ENCODE data around the gene GNAT3.

GNAT3 gene

DNA sequence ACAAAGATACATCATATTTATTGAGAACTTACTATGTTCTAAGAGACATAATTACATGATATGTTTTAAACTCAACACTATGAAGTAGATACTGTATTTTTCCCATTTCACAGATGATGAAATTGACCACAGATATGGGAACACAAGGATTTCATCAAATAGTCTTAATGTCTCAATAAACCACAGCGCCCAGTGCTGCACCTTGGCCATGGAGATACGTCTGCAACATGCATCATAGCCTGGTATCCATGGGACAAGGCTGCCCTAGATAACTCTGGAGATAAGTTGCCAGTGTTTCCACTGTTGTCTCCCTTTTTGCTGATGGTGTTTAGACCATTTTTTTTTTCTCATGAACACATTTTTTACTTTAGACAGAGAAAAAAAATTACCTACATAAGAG is 97.5 kb downstream of the GNAT3 start:
- no peak for DNase-seq

DNA sequence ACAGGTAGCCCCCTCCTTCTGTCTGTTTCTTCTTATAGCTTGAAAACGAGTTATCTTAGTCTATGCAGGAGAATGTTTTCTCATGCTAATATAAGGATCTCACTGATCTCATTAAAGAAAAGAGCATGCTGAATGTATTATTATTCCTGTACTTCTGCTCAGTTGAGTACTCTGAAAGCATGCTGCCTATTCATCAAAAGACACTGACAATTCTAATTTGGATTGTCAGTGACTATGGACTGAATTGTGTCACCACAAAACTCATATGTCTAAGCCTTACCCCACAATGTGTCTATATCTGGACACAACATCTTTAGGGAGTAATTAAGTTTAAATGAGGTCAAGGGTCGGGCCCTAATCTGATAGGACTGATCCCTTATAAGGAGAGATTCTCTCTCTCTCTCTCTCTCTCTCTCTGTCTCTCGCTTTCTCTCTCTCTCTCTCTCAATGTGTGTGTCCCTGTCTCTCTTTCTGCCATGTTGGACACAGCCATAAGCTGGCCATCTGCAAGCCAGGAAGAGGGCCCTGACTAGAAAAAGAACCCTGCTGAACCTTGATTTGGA is 98.4 kb downstream of the GNAT3 start:
- no peak for DNase-seq

GRCh38 chr7:80412842-80413241 is 99.0 kb downstream of the GNAT3 start:
- no peak for DNase-seq

DNA sequence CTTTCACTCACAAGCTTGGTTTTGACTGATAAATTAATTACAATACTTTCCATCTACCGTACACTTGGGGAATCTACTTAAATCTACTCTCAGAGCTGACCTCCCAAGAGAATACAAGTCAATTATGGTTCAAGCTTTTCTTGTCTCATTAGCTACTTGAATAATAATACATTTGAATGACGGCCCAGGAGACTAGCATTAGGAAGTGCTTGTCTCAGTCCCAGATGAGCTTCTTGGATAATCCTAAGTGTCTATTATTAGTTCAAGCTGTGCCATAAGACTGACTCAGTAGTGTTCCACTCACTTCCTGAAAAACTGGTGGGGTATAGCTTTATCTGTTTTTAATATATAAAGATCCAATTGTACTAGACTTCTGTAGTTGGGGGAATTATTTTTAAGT is 100.2 kb downstream of the GNAT3 start:
- DNase-seq: no peak

DNA sequence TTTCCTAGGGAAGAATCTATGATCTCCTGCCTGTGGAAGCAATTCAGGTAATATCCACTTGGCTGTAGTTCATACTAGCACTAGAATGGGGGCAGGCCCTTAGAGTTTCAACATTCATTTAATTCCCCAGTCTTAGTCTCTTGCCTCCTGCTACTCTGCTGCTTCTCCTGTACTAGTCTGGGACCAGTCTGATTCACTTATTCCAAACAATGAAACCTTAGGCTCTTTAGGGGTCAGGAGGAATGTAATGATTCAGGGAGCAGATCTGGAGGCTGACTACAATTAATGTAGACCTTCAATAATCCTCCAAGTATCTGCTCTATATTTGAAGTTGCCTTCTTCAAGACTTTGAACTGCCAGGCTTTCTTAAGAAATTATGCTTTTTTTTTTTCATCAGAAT is 101.8 kb downstream of the GNAT3 start:
- no peak for DNase-seq

All from NCI-H345 (cell line).